ENCODE results near the gene CHRNA4.

GRCh38 chr20:63320041-63320511 is 41.1 kb downstream of the CHRNA4 start:
- TF ChIP-seq POLR2A (IDR thresholded peaks at IDR 0.05) (no peak), CTCF (IDR thresholded peaks at IDR 0.05) (no peak), EP300 (IDR thresholded peaks at IDR 0.05) (no peak), POLR2AphosphoS5 (IDR thresholded peaks at IDR 0.05) (no peak)
